Measurements from ENCODE around the gene SART1.
"Not testable (repeated sequence)": the region's sequence is repeated elsewhere in the genome, so short reads cannot be mapped to it uniquely, and the experiment has no call there.

The SART1 gene

DNA sequence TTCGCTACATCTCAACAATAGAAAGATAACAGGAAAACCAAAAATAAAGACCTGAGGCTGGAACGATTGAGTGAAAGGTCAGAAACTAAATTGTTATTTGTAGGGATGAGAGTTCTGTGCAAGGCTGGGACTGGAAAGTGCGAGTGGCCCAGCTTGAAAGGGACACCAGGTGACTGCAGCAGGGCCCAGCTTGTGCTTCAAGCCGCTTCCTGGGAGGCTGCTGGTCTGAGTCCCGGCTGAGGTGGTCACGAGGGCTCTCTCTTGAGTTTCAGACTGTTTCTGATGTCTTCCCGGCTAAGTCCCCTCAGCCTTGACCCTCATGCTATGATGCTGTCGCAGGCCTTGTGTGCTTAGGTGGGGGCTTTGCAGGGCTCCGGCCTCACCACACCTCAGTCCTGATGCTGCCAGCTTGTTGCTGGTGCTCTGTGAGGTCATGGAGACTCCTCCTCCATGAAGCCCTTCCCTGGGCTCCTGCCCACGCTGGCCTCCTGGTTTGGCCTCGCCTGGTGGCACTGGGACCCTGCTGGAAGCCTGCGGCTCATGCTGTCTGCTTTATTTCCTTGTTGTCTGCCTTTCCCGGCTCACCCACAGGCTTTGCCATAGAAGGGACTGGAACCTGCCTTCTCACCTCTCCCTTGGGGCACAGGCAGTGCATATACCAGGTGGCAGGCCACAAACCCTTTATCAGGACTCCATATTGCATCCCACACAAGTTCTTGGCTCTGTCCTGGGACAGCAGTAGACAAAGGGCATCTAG, 44.8 kb downstream of the SART1 start:
- no peak overlapping the region for H3K27ac ChIP-seq
- H3K9me3 ChIP-seq (ENCODE audit: low read depth, low read length) = no peaks in the 10 kb centered on the region
- no peak overlapping the region for H3K4me3 ChIP-seq
- TF ChIP-seq POLR2AphosphoS5 (IDR thresholded peaks at IDR 0.05; ENCODE audit: borderline replicate concordance, low read depth, low read length) = peak; percentile 10
- TF ChIP-seq FOXP2 (optimal IDR thresholded peaks at IDR 0.05; ENCODE audit: control extremely low read depth, extremely low read length, insufficient read depth) = no peak
- TF ChIP-seq EZH2 (IDR thresholded peaks at IDR 0.05) = no peak
- no peak for DNase-seq (ENCODE audit: low read depth, low spot score)
- H3K9ac ChIP-seq (ENCODE audit: insufficient read length) = no peak overlapping the region
- peaks cover 17% of the 10 kb centered on the region for H3K36me3 ChIP-seq (ENCODE audit: insufficient read depth, low read length)

DNA sequence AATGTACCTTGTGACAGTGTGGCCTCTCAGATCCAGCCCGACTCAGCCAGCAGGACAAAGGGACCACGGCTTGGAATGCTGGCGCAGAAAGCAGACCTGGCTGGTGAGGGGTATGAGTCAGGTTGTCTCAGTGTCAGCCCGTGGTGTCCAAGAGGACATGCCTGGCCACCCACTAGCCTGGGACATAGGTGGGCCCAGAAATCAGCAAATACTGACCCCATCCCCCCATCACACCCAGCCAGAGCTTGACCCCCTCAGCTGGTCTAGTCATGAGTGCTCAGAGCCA, 45.3 kb downstream of the SART1 start:
- Histone ChIP-seq H3K4me3 (no peak overlapping the region), H3K9me3 (ENCODE audit: low read depth, low read length) (no peaks in the 10 kb centered on the region), H3K27ac (no peak overlapping the region), H3K36me3 (ENCODE audit: insufficient read depth, low read length) (peaks cover 17% of the 10 kb centered on the region), H3K9ac (ENCODE audit: insufficient read length) (no peak overlapping the region)
- no peak for DNase-seq (ENCODE audit: low read depth, low spot score)
- no peak for TF ChIP-seq EZH2 (IDR thresholded peaks at IDR 0.05)
- no peak for TF ChIP-seq POLR2AphosphoS5 (IDR thresholded peaks at IDR 0.05; ENCODE audit: borderline replicate concordance, low read depth, low read length)
- no peak for TF ChIP-seq FOXP2 (optimal IDR thresholded peaks at IDR 0.05; ENCODE audit: control extremely low read depth, extremely low read length, insufficient read depth)

DNA sequence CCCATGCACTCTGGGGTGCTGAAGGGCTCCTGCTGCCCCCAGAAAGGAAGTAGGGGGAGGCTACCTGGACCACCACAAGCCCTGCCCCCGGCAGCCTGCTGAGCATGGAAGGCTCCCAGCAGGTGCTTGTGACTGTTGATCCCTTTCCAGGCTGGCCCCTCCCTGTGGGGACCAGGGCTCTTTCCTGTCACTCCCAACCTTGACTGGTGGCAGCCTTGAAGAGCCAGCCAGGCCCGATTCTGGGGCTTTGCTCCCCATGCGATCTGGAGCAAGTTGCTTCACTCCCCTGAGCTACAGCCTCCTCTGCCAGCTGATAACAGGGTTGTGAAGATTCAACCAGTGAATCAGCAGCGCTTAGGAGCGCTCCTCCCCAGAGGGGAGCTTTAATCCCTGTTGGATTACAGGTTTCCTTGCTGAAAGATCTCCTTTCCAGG, 45.7 kb downstream of the SART1 start:
- Histone ChIP-seq H3K27ac (no peak overlapping the region), H3K36me3 (ENCODE audit: insufficient read depth, low read length) (peaks cover 17% of the 10 kb centered on the region), H3K4me3 (no peak overlapping the region), H3K9ac (ENCODE audit: insufficient read length) (no peak overlapping the region), H3K9me3 (ENCODE audit: low read depth, low read length) (no peaks in the 10 kb centered on the region)
- DNase-seq (ENCODE audit: low read depth, low spot score) = no peak
- no peak for TF ChIP-seq EZH2 (IDR thresholded peaks at IDR 0.05)
- TF ChIP-seq POLR2AphosphoS5 (IDR thresholded peaks at IDR 0.05; ENCODE audit: borderline replicate concordance, low read depth, low read length) = no peak
- no peak for TF ChIP-seq FOXP2 (optimal IDR thresholded peaks at IDR 0.05; ENCODE audit: control extremely low read depth, extremely low read length, insufficient read depth)

DNA sequence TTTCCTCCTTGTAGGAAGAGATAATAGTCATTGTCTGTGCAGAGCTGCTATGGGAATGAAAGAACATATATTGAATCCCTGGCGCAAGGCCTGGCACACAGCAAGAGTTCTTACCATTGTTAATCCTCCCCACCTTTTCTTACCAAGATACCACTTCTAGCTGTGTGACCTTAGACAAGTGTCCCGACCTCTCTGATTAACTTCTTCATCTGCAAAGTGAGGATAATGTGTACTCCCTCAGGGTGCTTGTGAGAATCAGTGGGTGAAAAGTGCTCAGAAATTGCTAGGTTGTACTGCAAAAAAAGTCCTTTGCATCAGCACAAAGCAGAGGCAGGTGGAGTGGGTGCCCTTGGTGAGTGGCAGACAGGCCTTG, 46.5 kb downstream of the SART1 start:
- Histone ChIP-seq H3K9me3 (ENCODE audit: low read depth, low read length) (no peaks in the 10 kb centered on the region), H3K4me3 (no peak overlapping the region), H3K9ac (ENCODE audit: insufficient read length) (no peak overlapping the region), H3K36me3 (ENCODE audit: insufficient read depth, low read length) (peaks cover 17% of the 10 kb centered on the region), H3K27ac (no peak overlapping the region)
- TF ChIP-seq POLR2AphosphoS5 (IDR thresholded peaks at IDR 0.05; ENCODE audit: borderline replicate concordance, low read depth, low read length) (no peak), EZH2 (IDR thresholded peaks at IDR 0.05) (no peak), FOXP2 (optimal IDR thresholded peaks at IDR 0.05; ENCODE audit: control extremely low read depth, extremely low read length, insufficient read depth) (no peak)
- no peak for DNase-seq (ENCODE audit: low read depth, low spot score)

DNA sequence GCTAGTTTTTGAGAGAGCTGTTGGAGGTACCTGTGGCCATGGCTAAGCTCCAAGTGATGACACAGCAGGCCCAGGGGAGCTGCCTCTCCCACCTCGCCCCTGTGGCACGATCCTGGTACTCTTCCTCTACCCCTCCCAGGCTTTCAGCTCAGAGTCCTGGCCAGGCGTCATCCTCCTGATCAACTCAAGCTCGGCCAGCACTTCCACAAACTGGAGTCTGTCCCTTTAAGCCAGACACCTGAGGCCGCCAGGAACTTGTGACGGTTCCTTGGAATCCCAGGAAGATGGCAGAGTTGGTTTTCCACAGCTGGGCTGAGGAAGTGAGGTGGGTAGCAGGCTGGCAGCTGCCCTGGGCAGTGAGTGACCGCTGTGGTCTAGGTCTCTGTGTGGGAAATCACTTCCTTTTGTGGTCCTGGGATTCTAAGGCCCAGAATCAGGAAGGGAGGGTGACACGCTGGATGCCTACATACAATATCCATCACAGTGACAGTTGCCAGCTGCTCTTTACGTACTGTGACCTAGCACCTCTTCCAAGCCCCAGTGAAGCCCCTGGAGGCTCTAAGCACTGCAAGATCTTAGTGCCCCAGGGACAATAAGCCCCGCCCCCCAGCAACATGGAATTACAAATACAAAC, 47.1 kb downstream of the SART1 start:
- Histone ChIP-seq H3K27ac (no peak overlapping the region), H3K9me3 (ENCODE audit: low read depth, low read length) (no peaks in the 10 kb centered on the region)
- no peak for DNase-seq (ENCODE audit: low read depth, low spot score)

DNA sequence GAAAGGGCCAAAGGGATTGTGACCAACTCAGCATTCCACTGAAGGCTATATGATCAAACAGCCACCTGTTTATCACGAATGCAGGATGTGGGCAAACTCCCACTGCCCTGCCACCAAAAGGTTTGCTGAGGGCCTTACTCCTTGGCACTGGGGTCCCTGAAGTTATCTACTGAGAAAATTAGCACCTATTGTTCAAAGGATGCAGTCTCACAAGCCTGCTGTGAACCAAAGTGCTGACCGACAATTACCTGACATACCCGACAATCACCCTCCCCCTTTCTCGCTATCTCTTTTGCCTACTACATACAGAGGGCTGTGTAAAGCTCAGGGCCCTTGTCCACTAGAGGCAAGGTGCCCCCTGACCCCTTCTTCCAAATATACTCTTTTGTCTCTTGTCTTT, 48.5 kb downstream of the SART1 start:
- H3K4me3 ChIP-seq; H3K36me3 ChIP-seq (ENCODE audit: insufficient read depth, low read length); H3K27ac ChIP-seq; DNase-seq (ENCODE audit: low read depth, low spot score); H3K9me3 ChIP-seq (ENCODE audit: low read depth, low read length); H3K9ac ChIP-seq (ENCODE audit: insufficient read length): not testable (repeated sequence)

More for the DNA sequence above, 47.1 kb downstream of the SART1 start:
- TF ChIP-seq FOXP2 (optimal IDR thresholded peaks at IDR 0.05; ENCODE audit: control extremely low read depth, extremely low read length, insufficient read depth) (no peak), POLR2AphosphoS5 (IDR thresholded peaks at IDR 0.05; ENCODE audit: borderline replicate concordance, low read depth, low read length) (no peak), EZH2 (IDR thresholded peaks at IDR 0.05) (no peak)
- H3K9ac ChIP-seq (ENCODE audit: insufficient read length) = no peak overlapping the region
- H3K4me3 ChIP-seq = no peak overlapping the region
- peaks cover 15% of the 10 kb centered on the region for H3K36me3 ChIP-seq (ENCODE audit: insufficient read depth, low read length)

DNA sequence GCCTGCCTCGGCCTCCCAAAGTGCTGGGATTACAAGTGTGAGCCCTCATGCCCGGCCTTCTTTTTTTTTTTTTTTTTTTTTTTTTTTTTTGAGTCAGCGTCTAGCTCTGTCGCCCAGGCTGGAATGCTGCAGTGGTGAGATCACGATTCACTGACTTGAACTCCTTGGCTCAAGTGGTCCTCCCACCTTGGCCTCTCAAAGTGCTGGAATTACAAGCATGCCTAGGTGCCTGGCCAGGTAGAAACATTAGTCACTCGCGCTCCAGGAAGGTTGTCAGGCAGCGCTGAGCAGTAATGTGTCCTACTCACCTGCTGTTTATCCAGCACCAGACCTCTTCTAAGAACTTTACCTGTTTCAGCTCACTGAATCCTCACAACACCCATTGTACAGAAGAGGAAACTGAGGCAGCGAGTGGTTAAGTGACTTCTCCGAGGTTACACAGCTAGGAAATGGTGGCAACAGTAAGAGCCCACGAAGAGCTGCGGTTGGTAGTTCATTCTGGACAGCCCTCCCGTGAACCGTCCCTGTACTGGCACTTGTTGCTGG, 49.8 kb downstream of the SART1 start:
- no peak for DNase-seq (ENCODE audit: low read depth, low spot score)
- Histone ChIP-seq H3K9ac (ENCODE audit: insufficient read length) (no peak overlapping the region), H3K36me3 (ENCODE audit: insufficient read depth, low read length) (no peaks in the 10 kb centered on the region), H3K9me3 (ENCODE audit: low read depth, low read length) (no peaks in the 10 kb centered on the region), H3K27ac (no peak overlapping the region), H3K4me3 (no peak overlapping the region)
- TF ChIP-seq FOXP2 (optimal IDR thresholded peaks at IDR 0.05; ENCODE audit: control extremely low read depth, extremely low read length, insufficient read depth) (no peak), EZH2 (IDR thresholded peaks at IDR 0.05) (no peak), POLR2AphosphoS5 (IDR thresholded peaks at IDR 0.05; ENCODE audit: borderline replicate concordance, low read depth, low read length) (no peak)

DNA sequence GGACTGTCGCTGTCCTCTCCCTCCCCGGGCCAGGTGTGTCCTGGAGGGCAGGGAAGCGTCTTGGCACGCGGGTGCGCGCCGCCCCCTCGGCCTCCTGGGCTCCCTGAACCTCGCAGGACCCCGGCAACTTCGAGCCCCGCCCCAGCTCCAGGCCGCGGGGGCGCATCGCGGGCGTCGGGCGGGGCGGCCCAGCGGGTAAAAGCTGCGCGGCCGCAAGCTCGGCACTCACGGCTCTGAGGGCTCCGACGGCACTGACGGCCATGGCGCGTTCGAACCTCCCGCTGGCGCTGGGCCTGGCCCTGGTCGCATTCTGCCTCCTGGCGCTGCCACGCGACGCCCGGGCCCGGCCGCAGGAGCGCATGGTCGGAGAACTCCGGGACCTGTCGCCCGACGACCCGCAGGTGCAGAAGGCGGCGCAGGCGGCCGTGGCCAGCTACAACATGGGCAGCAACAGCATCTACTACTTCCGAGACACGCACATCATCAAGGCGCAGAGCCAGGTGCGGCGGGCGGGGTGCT, 50.3 kb downstream of the SART1 start, which contains the start of gene CST6:
CST6 (plus strand) TSS at position 224 of the 519 bp plus-strand sequence; CDS start at position 261, 37 bp downstream.
- no peak for TF ChIP-seq EZH2 (IDR thresholded peaks at IDR 0.05)
- no peak for TF ChIP-seq FOXP2 (optimal IDR thresholded peaks at IDR 0.05; ENCODE audit: control extremely low read depth, extremely low read length, insufficient read depth)
- no peak for TF ChIP-seq POLR2AphosphoS5 (IDR thresholded peaks at IDR 0.05; ENCODE audit: borderline replicate concordance, low read depth, low read length)
- no peak within 1 kb of the TSS for H3K27ac ChIP-seq
- no peak within 1 kb of the TSS for H3K9ac ChIP-seq (ENCODE audit: insufficient read length)
- DNase-seq (ENCODE audit: low read depth, low spot score) = no peak
- H3K4me3 ChIP-seq = no peak within 1 kb of the TSS
- H3K9me3 ChIP-seq (ENCODE audit: low read depth, low read length) = no peaks in the 10 kb centered on the region
- H3K36me3 ChIP-seq (ENCODE audit: insufficient read depth, low read length) = no peaks in the 10 kb centered on the region

All from SK-N-MC (cell line).